GM19438 (cell line): ENCODE measurements around the gene FNDC4.

Experiments
- ATAC-seq: cut with Tn5 transposase; IDR thresholded peaks from one replicate; pipeline ENCODE4 v1.9.1; 2021; ENCODE audit warnings: low read depth; ENCODE audit not compliant: unreplicated experiment

Gene FNDC4

GRCh38 chr2:27494284-27494943, 586 bp downstream of the FNDC4 start:
- no peak for ATAC-seq

GRCh38 chr2:27493948-27494283, 1.1 kb downstream of the FNDC4 start:
- ATAC-seq: no peak

- no peak for ATAC-seq
These were observed 2.4 kb downstream of the FNDC4 start for GRCh38 chr2:27492557-27492956.

- ATAC-seq: peak; percentile 98
These were observed 5.3 kb downstream of the FNDC4 start, which contains the start of gene IFT172 for GRCh38 chr2:27489498-27490397. Gene IFT172, minus strand, starts transcription at chr2:27489743. Its CDS starts 90 bp downstream, at chr2:27489653.

- ATAC-seq: no peak
These were observed 5.9 kb downstream of the FNDC4 start for GRCh38 chr2:27489118-27489497.

- ATAC-seq: no peak
These were observed 9.5 kb downstream of the FNDC4 start for GRCh38 chr2:27485496-27485895.

- ATAC-seq: no peak
These were observed 23.0 kb downstream of the FNDC4 start for GRCh38 chr2:27471961-27472360.

GRCh38 chr2:27464443-27464842, 30.6 kb downstream of the FNDC4 start:
- ATAC-seq: no peak

- no peak for ATAC-seq
These were observed 33.9 kb downstream of the FNDC4 start for GRCh38 chr2:27461118-27461517.

- no peak for ATAC-seq
These were observed 41.0 kb downstream of the FNDC4 start for GRCh38 chr2:27453968-27454367.

GRCh38 chr2:27451095-27451494, 43.9 kb downstream of the FNDC4 start:
- no peak for ATAC-seq

- ATAC-seq: no peak
These were observed 46.6 kb downstream of the FNDC4 start for GRCh38 chr2:27448381-27448780.

- ATAC-seq: no peak
These were observed 48.9 kb downstream of the FNDC4 start for GRCh38 chr2:27446057-27446456.

- ATAC-seq: no peak
These were observed 49.4 kb downstream of the FNDC4 start for GRCh38 chr2:27445615-27446014.

- ATAC-seq: no peak
These were observed 49.8 kb downstream of the FNDC4 start for GRCh38 chr2:27445155-27445554.

- ATAC-seq: no peak
These were observed 52.1 kb downstream of the FNDC4 start for GRCh38 chr2:27442920-27443282.

GRCh38 chr2:27441958-27442919, 52.8 kb downstream of the FNDC4 start, which contains the start of gene KRTCAP3:
Gene KRTCAP3, plus strand, starts transcription at chr2:27442381. Its CDS starts 32 bp downstream, at chr2:27442413.
- ATAC-seq: no peak
